GM19035 (cell line): Measurements from ENCODE around the gene TENT5D.
"Not testable (repeated sequence)": the region's sequence is repeated elsewhere in the genome, so short reads cannot be mapped to it uniquely, and the experiment has no call there.

ENCODE experiments used
- ATAC-seq: cut with Tn5 transposase; IDR thresholded peaks from one replicate; pipeline ENCODE4 v1.9.1; 2021; ENCODE audit not compliant: unreplicated experiment

The TENT5D gene

DNA sequence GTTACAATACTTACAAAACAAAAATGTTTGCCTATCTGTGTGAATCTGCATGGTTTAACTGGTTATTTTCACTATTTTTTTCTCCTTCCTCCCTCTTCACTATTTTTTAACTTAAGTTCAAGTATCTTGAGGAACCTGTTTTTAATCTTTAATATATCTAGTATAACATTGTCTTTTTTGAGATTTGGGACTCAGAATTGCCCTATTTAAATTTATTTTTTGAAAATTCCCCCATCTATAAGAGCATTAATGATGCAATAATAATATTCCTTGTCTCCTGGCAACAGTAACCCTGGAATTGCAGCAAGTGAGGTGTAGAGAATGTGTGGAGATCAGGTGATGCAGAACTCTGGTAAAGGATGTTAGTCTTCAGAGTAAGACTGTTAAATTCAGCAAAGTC is at the start of gene TENT5D:
TENT5D (plus strand) TSS at position 301 of the 400 bp plus-strand sequence. CDS start 22,093 bp downstream, outside the sequence.
- ATAC-seq = no peak

DNA sequence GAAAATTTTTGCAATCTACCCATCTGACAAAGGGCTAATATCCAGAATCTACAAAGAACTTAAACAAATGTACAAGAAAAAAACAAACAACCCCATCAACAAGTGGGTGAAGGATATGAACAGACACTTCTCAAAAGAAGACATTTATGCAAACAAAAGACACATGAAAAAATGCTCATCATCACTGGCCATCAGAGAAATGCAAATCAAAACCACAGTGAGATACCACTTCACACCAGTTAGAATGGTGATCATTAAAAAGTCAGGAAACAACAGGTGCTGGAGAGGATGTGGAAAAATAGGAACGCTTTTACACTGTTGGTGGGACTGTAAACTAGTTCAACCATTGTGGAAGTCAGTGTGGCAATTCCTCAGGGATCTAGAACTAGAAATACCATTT is 34.6 kb upstream of the TENT5D start:
- not testable (repeated sequence) for ATAC-seq

DNA sequence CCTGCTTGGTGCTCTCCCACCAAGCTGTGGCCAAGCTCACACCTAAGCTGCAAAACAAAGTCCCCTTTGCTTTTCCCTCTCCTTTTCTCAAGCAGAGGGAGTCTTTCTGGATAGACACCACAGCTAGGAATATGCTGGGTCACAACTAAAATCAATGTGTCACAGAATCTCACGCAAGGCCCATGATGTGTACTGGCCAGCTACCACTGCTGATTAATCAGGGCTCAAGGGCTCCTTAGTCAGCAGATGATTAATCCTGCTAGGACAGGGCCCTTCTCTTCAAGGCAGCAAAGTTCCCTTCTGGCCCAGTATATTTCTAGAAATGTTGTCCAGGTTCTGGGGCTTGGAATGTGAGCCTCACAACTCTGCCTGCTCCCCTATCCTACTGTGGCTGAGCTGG is 32.0 kb upstream of the TENT5D start:
- no peak for ATAC-seq

DNA sequence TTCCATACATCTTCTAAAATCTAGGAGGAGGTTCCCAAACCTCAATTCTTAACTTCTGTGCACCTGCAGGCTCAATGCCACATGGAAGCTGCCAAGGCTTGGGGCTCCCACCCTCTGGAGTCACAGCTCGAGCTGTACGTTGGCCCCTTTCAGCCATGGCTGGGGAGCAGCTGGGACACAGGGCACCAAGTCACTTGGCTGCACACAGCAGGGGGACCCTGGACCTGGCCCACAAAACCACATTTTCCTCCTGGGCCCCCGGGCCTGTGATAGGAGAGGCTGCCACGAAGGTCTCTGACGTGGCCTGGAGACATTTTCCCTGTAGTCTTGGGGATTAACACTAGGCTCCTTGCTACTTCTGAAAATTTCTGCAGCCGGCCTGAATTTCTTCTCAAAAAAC is 8.2 kb upstream of the TENT5D start:
- no peak for ATAC-seq

DNA sequence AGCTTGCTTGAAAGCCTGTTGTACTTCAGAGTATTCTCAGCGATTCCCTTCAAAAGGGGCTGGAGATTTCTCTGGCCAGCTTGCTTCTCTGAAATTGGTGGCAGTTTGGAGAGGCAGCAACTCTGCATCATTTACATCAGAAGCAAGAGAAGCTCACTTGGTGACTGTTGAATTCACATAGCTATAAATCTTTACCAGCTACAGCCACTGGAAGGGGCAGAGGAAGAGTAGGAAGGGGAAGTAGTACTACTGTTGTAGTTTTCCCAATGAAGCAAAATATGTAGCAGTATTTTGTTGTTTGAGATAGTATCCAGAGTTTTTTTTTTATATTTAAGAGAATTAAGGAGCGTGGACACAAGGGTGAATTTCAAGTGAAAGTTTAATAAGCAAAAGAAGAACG is 2.8 kb downstream of the TENT5D start:
- ATAC-seq = no peak

DNA sequence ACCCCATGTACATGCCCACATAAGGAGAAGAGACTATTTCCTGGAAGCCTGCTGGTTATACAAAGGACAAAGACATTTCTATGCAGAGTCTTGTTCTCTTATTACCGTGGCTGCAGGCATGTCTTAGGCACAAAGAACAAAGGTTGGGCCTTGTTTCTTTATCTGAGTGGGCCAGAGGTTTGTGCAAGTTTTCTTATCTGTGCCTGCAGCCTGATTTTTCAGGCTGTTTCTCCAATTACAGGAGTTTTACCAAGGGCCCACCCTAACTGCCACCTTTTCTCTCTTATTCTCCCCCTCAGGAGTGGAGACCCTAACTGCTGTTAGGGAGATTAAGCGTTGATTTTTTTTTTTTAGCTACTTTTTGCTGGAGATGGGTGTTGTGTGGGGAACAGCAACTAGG is 3.5 kb downstream of the TENT5D start:
- ATAC-seq = no peak

DNA sequence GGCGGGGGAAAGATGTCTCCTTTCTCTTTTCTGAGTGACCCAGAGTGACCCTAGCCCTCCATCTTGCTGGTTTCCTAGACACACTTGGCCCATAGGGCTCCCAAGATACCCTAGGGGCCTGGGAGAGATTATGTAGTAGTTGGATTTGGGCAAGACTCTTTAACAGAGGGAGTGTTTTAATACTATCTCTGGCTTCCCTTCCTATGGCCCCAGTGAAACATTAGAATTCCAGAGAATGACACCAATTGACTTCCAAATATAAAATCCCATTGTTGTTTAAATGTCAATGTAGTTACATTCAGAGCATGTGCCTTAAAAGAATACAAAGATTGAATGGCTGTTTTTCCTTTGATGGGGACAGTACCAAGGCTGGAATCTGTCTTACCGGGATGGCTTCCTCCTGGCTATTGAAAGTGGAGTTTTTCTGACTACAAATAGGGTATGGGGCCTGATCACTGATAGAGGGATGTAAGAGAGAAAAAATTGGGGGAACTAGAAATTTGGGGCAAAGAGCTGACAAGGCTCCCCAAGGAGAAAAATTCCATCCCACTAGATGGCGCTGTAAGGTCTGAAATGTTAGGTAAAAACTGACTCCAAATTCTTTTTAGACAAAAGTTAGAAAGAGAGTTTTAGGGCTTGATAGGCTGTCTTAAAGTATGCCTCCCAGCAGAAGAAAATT is 10.7 kb downstream of the TENT5D start:
- ATAC-seq = no peak

DNA sequence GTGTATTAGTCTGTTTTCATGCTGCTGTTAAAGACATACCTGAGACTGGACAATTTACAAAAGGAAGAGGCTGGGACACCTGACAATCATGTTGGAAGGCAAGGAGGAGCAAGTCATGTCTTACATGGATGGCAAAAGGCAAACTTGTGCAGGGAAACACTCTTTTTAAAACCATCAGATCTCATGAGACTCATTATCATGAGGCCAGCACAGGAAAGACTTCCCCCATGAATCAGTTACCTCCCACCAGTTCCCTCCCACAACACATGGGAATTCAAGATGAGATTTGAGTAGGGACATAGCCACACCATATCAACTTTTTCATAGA is 11.2 kb downstream of the TENT5D start:
- no peak for ATAC-seq

DNA sequence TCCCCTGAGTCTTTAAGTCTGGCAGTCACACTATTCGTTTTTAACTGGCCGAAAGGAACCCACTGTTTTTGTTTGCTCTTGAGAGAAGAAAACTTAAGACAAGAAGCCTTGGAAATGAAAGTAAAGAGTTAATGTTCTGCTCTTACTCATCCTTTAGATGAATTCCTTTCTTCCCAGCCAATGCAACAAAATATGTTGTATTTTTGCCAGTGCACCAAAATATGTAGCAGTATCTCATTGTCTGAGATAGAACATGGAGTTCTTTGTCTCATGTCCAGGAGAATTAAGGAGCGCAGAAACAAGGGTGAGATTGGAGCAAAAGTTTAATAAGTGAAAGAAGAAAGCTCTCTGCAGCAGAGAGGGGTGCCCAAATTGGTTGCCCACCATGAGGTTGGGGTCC is 12.2 kb downstream of the TENT5D start:
- ATAC-seq = no peak

DNA sequence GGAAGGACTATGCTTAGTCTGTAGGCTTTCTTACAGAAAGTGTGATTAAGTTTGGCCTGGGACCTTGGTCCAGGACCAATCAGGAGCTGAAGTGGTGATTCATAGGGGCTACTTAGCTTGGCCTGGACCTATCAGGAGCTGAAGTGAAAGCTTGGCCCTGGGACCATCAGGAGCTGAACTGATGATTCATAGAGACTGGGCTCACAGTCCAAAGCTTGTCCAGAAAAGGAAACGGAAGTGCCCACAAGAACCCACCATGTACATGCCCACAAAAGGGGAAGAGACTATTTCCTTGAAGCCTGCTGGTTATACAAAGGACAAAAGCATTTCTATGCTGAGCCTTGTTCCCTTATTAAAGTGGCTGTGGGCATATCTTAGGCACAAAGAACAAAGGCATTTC is 12.6 kb downstream of the TENT5D start:
- ATAC-seq = no peak

DNA sequence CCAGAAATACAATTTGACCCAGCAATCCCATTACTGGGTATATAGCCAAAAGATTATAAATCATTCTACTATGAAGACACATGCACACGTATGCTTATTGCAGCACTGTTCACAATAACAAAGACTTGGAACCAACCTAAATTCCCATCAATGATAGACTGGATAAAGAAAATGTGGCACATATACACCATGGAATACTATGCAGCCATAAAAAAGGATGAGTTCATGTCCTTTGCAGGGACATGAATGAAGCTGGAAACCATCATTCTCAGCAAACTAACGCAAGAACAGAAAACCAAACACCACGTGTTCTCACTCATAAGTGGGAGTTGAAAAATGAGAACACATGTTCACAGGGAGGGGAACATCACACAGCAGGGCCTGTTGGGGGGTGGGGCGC is 47.9 kb downstream of the TENT5D start:
- ATAC-seq = not testable (repeated sequence)

DNA sequence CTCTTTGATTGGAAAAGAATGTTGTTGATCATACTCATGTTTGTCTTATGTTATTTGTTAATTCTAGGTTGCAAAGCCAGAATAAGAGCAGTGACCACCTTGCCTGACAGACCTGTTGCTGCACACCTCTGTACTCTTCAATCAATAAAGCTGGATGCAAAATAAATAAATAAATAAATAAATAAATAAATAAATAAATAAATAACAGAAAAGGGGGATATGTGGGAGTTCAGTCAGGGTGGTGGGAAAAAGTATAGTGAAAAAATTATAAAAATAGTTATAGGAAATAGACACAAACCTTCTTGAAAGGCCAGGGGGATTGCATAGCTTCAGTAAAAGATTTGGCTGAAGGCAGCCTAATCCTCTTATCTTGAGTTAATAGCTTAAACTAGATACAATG is 51.3 kb downstream of the TENT5D start:
- no peak for ATAC-seq

DNA sequence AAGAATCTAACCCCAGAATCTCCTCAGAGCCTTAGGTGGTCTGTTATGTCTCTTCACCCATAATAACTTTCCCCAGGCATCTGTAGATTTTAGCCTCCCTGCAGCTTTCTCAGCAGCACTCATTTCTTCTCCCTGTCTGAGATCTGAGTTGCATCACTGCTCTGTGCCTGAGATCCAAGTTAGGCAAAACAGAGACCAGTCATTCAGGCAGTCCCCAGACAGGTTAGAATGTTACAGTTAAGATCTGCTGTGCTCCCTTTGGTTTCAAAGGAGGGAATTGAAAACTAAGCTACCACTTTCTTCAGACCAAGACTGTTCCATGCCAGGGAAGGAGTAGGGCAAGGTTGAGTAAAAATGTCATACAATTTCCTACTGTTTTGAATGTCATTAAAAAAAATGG is 65.3 kb downstream of the TENT5D start:
- ATAC-seq = no peak

DNA sequence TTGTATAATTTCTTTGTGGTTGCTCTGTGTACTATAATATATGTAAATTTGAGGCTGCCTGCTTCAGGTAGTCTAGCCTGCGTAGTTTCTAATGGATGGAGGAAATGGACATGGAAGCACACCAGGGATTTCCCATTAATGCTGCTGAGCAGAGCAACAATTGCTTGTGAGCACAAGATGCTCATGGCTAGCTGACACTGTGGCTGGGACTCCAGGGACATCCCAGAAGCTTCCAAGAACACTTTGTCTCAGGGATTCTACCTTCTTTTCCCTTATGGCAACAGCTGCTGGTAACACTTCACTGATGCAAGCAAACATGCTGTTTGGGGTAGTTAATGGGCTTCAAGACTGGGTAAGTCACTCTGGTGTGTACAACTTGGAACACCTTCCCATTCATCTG is 66.1 kb downstream of the TENT5D start:
- no peak for ATAC-seq

DNA sequence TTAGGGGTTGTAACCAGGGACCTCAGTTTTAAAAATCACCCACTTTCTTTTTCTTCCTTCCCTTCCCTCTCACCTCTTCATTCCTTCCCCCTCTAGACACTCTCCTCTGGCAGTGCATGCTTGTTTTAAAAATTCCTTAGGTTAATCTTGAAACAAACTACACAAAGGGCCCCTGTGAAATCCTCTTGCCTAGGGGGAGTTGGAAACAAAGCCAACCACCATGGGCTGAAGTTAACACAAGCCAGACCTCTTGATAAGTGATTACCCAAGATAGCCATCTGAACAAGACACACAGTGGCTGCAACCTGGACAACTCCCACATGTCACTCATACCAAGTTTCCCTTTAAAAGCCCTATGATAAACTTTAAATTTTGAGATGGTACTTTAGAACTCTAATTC is 68.9 kb downstream of the TENT5D start:
- no peak for ATAC-seq
